ENCODE measurements around the gene ADIG. TPM values are rescaled to one million over a fixed set of nuclear protein-coding genes. Genes with fewer than 3 reads are reported as not detected.

ADIG gene
- total and polyA plus RNA-seq, 12 donors: not detected

DNA sequence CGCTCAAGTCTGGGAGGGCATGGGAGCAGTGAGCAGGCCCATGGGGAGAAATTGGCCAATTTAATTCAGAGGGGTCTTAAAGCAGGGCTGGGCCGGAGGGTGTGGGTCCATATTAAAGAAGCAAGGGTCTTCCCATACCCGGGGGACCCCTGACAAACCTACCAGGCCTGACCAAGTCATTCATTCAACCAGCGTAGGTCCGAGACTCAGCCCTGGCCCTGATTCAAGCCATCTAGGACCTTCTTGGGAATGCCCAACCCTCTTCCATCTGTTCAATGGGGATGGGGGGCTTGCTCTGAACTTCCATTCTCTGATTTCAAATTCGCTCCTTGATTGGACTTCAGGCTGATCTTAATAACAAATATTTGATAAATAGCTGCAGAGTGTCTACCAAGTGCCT, 7.3 kb downstream of the ADIG start:
- no peaks in the 10 kb centered on the region for H3K36me3 ChIP-seq (replicated peaks in 1 of 2)
- no peak for TF ChIP-seq POLR2A (IDR thresholded peaks at IDR 0.05)
- TF ChIP-seq, protein P1, sequence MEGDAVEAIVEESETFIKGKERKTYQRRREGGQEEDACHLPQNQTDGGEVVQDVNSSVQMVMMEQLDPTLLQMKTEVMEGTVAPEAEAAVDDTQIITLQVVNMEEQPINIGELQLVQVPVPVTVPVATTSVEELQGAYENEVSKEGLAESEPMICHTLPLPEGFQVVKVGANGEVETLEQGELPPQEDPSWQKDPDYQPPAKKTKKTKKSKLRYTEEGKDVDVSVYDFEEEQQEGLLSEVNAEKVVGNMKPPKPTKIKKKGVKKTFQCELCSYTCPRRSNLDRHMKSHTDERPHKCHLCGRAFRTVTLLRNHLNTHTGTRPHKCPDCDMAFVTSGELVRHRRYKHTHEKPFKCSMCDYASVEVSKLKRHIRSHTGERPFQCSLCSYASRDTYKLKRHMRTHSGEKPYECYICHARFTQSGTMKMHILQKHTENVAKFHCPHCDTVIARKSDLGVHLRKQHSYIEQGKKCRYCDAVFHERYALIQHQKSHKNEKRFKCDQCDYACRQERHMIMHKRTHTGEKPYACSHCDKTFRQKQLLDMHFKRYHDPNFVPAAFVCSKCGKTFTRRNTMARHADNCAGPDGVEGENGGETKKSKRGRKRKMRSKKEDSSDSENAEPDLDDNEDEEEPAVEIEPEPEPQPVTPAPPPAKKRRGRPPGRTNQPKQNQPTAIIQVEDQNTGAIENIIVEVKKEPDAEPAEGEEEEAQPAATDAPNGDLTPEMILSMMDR (IDR thresholded peaks at IDR 0.05): no peak
- intact Hi-C loops (cut with DNase I): no loop called here
- H3K27ac ChIP-seq: no peak overlapping the region
- DNase-seq: no peak
- 67 to 92% (median 89%) methylated on average over 5 to 6 of the region's 6 CpGs for WGBS, 4 donors
- no peaks in the 10 kb centered on the region for H3K9me3 ChIP-seq (replicated peaks in 1 of 3)
- no peaks in the 10 kb centered on the region for H3K4me1 ChIP-seq (replicated peaks in 1 of 2)
- no peak overlapping the region for H3K4me3 ChIP-seq
- H3K27me3 ChIP-seq: no peaks in the 10 kb centered on the region

DNA sequence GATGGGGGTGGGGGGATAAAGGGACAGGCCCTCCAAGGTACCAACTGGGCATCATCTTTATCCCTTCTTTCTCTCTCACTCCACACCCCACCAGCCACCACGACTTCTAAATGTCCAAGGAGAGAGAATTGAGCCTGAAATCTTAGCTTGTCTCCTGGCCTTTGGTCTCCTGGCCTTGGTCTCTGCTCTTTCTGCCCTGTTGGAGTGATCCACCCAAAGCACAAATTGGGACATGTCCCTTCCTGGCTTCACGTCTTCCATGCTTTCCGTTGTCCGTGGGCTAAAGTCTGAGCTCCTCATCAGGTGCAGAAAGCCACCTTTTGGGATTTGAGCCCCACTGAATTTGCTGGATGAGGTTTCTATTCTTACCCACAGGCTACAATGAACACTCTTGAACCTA, 8.4 kb downstream of the ADIG start:
- Histone ChIP-seq H3K36me3 (replicated peaks in 1 of 2) (no peaks in the 10 kb centered on the region), H3K27ac (no peak overlapping the region), H3K4me3 (no peak overlapping the region), H3K4me1 (replicated peaks in 1 of 2) (no peaks in the 10 kb centered on the region), H3K27me3 (no peaks in the 10 kb centered on the region), H3K9me3 (replicated peaks in 1 of 3) (no peaks in the 10 kb centered on the region)
- TF ChIP-seq, protein P1 (IDR thresholded peaks at IDR 0.05): no peak
- no peak for TF ChIP-seq POLR2A (IDR thresholded peaks at IDR 0.05)
- WGBS, 4 donors: 60 to 84% (median 77%) methylated on average over 4 of the region's 4 CpGs
- intact Hi-C loops (cut with DNase I): no loop called here
- no peak for DNase-seq

DNA sequence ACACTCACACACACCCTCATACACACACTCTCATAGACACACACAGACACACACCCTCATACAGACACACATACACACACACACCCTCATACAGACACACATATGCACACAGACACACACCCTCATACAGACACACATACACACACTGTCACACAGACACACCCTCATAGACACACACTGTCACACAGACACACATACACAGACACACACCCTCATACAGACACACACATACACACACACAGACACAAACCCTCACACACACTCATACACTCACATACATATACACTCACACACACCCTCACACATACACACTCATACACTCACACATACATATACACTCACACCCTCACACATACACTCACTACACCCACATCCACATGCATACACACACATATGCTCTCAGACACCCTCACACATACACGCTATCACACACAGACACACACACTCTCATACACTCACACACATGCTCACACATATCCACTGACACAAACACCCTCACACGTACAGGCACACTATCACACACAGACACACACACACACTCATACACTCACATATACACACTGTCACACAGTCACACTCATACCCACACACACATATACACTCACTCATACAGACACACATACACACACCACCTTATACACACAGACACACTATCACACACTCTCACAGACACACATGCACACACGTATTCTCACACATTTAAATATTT, 9.1 kb downstream of the ADIG start:
- DNase-seq: no peak
- intact Hi-C loops (cut with DNase I): no loop called here
- no peak overlapping the region for H3K27ac ChIP-seq
- H3K27me3 ChIP-seq: no peaks in the 10 kb centered on the region
- H3K4me3 ChIP-seq: no peak overlapping the region
- no peaks in the 10 kb centered on the region for H3K9me3 ChIP-seq (replicated peaks in 1 of 3)
- WGBS, 4 donors: 78 to 92% (median 85%) methylated on average over 3 of the region's 3 CpGs
- no peaks in the 10 kb centered on the region for H3K4me1 ChIP-seq (replicated peaks in 1 of 2)
- TF ChIP-seq POLR2A (IDR thresholded peaks at IDR 0.05): no peak
- TF ChIP-seq, protein P1 (IDR thresholded peaks at IDR 0.05): no peak
- H3K36me3 ChIP-seq (replicated peaks in 1 of 2): no peaks in the 10 kb centered on the region

DNA sequence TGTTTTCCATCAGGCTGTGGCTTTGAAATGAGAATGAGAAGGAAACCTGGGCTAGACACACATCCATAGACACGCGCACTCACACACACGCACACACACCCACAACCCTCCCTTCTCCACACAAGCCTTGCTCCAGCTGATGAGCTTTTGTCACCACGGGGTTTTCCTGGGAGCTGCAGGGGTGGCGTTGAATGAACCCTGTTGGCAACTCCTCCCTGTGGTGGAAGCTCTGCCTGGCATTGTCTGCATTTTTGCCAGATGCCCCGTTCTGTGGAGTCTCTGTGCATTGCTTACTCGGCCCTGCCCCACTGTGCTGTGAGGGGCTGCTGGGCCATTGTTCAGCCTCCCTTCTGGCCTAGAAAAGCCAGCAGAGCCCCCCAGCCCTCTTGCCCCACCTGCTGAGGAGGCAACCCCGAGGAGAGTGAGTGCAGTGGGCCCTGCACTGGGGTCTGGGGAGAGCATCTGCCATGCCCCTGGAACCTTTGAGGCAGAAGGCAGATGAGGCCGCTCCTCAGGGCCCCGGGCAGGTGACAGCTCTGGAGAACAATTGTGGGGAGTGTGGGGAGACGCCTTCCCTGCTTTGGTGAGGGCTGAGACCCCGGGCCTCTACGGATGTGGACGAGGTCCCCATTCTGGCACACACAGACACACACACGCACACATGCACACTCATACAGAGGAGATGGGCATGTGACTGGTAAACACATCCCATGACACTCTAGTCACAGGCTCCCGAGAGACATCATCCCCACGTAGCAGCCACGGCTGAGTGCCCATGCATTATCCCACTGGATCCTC, 9.9 kb downstream of the ADIG start:
- 76 to 83% (median 80%) methylated on average over 7 to 18 of the region's 18 CpGs for WGBS, 4 donors
- Histone ChIP-seq H3K4me3 (no peak overlapping the region), H3K27ac (no peak overlapping the region), H3K9me3 (replicated peaks in 1 of 3) (no peaks in the 10 kb centered on the region), H3K27me3 (no peaks in the 10 kb centered on the region), H3K4me1 (replicated peaks in 1 of 2) (no peaks in the 10 kb centered on the region), H3K36me3 (replicated peaks in 1 of 2) (no peaks in the 10 kb centered on the region)
- DNase-seq: no peak
- intact Hi-C loops (cut with DNase I): no loop called here
- TF ChIP-seq, protein P1 (IDR thresholded peaks at IDR 0.05): no peak
- TF ChIP-seq POLR2A (IDR thresholded peaks at IDR 0.05): no peak
